A673 (cell line): Measurements from ENCODE around the gene EPAS1.

ENCODE experiments used
- CTCF ChIP-seq: fragments of 300-800, 200-600 bp; sonication (generic); conservative IDR thresholded peaks from 2 replicates; pipeline ENCODE4 v1.5.1; 2017; ENCODE audit warnings: low read depth, mild to moderate bottlenecking, antibody characterized with exemption, low read length, moderate library complexity, mixed read lengths
- EZH2 ChIP-seq: fragments of 200-600 bp; sonication (generic); IDR thresholded peaks from 2 replicates; pipeline ENCODE4 v1.6.1; 2017; ENCODE audit warnings: borderline replicate concordance, low read depth, mild to moderate bottlenecking, mixed read lengths, antibody characterized with exemption, low read length; ENCODE audit not compliant: poor library complexity, severe bottlenecking

DNA sequence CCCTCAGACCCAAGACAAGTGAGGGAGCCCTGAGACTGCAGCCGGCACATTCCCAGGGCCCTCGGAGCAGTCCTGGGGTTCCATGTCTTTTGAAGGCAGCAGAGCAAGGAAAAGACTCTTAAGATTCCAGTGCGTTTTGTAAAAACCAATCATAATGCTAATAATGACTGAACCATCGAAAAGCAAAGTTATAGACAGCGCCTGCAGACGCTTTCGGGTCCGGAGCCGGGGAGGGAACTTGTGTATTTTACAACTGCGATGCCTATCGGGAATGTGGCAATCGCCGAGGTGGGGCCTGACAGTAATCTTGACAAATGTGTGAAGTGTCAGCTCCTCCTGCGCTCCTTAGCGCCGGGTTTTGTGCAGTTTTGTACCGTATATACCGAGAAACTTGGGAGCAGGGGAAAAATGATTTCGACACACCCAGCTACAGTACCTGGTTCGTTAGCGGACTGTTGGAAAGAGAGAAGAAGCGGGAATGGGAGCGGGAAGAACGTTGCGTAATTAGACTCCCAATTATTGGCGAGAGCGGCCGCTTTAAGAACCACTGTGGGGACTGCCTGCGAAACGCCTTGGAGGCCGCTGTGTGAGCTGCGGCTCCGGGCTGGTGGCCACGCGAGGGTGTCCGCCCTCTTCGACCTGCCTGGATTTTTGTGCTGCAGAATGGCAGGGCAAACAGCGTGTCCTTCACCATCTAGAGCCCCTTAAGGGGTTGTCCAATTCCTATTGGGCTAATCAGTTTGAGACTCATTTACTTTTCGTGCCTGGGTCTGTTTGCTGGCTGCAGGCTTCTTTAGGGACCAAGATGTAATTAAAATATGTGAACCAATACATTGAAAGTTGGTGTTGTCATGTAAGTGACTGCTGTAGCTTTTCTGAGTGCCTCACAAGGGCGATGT, 2.4 kb downstream of the EPAS1 start:
- TF ChIP-seq CTCF (no peak), EZH2 (peak; percentile 19)
